ENCODE data around the gene EDN2.

EDN2 gene

DNA sequence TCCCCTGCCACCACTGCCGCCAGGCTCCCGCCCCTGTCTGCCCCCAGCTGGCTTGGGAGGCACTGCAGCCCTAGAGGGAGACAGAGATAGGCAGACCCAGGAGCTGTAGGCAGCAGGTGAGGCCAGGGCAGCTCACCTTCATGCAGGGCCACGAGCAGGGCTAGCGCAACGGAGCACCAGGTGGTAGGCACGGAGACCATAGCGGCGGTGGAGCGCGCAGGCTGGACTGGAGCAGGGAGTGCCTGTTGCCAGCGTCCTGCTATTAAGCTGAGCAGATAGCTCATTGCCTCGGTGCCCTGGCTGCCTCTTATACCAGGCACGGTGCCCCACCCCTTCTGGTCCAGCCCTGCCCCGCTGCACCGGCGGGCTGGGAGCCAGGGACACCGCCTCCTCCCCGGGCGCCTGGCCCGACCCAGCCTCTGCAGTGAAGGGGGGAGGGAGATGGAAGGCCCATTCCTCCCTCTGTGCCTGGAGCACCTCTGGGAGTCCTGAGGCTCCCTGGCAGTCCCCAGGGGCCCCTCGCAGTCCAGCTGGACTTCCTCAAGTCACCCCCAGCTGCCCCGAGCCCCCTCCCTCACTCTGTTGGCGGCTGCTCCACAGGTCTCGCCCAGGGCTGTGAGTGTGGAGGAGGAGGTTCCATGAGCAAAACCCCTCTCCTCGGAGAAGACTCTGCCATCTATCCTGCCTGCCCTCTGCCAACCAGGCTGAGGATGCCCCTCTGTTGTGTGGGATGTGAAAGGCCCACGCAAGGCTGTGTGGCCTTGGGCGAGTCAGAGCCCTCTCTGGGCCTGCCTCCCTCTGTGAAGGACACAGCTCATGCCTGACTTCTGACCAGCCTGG, at the start of gene EDN2:
TSS of gene EDN2 (minus strand) at position 282 of the 840 bp plus-strand sequence. CDS start at position 200, 82 bp downstream.
- no peak for DNase-seq (ENCODE audit: low read depth, low spot score)

DNA sequence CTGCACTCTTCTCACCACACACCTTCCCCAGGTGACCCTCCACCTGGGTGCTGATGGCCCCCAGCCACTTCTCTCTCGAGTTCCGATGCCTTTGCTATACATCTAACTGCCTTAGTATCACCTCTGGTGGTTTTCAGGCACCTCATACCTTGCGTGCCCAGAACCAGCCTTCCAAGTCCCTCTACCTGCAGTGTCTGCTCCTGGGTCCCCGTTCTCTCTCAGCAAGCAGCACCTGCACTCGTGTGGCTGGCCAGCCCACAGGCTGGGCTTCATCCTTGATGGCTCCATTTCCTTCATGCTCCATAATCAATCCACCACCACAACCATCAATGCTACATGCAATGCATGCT, 49.2 kb upstream of the EDN2 start:
- no peak for DNase-seq (ENCODE audit: low read depth, low spot score)

GRCh38 chr1:41533016-41533730, 48.7 kb upstream of the EDN2 start:
- no peak for DNase-seq (ENCODE audit: low read depth, low spot score)

DNA sequence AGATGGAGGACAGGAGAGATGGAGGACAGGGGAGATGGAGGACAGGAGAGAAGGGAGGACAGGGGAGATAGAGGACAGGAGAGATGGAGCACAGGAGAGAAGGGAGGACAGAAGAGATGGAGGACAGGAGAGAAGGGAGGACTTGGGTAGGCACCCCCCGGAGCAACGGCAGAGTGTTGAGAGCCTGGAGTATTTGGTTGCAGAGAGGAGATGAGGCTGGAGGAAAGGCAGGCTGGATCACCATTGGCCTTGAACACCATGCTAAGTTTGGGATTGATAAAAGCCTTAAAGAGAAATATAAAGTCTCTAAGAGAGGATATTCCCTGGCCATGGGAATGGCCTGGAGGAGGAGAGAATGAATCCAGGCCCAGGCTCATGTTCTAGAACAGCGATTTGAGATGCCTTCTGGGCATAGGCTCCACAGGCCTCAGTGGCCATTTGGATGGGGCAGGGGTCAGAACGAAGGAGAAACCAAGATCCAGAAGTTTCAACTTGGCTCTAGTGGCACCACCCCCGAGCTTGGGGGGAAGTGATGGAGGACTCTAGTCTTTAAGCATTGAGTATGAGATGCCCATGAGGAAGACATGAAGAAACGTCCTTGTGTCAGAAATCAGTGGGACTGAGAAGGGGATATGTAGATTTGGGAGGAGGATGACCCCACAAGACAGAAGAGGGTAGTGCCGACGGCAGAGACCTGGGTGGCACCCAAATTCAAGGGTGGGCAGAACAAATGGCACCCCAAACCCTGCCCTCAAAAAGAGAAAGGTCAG, 47.9 kb upstream of the EDN2 start:
- no peak for DNase-seq (ENCODE audit: low read depth, low spot score)

DNA sequence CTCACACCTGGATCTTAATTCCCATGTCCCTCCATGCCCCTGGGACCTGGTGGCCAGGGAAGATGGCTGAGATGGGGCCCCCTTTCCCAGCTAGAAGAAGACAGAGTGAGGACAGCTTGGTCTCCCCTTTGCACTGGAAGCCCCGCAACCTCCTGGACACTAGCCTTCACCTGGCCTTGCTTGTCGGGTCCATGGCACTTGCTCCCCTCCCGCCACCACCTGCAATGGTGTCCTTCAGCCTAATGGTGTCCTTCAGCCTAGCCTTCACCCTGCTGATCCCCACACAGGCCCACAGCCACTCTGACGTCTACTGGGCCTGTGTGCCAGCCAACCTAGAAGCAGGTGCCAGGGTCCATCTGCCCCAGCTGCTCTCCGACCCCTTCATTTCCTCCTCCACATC, 45.9 kb upstream of the EDN2 start:
- DNase-seq (ENCODE audit: low read depth, low spot score): no peak

DNA sequence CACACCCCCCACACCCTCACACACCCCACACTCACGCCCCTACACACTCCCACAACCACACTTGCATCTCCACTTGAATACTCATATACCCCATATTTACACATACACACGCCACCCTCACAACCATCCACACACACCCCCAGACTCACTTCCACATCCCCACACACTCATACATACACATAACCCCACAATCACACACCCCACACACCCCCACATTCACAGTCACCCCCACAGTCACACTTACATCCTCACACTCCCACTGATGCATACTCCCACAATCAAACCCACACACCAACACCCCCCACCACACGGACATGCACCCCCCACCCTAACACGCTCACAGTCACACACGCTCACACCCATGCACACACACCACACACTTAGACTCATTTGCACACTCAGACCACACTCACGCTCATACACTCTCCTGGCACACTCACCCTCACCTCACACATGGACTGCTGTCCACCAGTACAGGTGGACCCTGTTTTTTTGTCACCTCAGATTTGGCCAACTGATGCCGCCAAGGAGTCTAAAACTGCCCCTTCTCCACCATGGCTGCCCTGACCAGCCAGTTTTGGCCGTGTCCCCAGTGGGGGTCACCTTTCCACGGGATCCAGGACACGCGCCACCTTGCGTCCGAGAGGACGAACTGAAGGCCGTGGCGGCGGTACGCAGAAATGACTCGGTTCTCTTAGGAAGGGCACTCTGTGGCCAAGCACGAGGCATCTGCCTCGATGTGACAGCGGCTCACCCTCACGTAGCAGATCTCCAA, 45.3 kb upstream of the EDN2 start:
- DNase-seq (ENCODE audit: low read depth, low spot score): no peak

DNA sequence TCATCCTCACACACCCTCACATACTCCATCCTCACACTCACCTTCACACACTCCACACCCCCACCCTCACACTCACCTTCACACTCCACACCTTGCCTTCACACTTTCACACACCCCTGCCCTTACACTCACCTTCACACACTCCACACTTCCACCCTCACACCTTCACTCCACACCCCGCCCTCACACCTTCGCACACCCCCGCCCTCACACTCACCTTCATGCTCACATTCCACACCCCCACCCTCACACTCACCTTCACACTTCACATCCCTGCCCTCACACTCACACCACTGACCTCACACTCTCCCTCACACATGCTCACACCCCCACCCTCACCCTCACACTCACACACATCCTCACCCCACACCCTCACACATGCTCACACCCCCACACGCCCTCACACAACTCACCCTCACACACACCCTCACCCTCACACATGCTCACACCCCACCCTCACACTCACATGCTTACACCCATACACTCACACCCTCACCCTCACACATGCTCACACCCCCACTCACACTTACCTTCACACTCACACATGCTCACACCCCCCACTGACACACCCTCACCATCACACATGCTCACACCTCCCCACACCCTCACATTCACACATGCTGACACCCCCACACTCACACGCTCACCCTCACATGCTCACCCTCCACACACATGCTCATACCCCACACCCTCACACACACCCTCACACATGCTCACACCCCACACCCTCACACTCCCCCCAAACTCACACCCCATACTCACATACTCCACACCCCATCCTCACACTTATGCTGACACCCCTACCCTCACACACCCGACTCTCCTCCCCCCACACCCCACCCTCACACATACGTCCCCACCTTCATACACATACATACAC, 44.5 kb upstream of the EDN2 start:
- no peak for DNase-seq (ENCODE audit: low read depth, low spot score)

GRCh38 chr1:41528106-41528505, 43.6 kb upstream of the EDN2 start:
- DNase-seq (ENCODE audit: low read depth, low spot score): no peak

- no peak for DNase-seq (ENCODE audit: low read depth, low spot score)
Measured at GRCh38 chr1:41526956-41527561, 42.6 kb upstream of the EDN2 start.

DNA sequence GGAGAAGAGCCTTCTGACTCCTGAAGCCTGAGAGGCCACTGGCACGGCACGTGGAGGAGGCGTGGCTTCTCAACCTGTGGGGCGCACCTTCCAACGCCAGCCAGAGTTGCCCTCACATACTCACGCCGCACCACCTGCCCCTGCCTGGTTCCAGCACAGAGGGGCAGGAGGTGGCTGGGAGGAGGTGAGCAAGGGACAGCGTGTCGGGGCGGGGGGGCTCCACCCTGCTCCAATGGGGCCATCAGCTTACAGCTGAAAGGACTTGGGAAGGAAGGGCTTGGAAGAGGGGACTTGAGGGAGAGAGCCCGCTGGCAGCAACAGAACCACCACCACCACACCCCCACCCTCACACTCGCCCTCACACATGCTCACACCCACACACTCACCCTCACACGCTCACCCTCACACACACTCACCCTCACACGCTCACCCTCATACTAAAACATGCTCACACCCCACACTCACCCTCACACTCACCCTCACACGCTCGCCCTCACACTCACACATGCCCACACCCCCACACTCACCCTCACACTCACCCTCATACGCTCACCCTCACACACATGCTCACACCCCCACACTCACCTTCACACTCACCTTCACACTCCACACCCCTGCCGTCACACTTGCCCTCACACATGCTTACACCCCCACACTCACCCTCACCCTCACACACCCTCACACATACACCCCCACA, 41.6 kb upstream of the EDN2 start:
- DNase-seq (ENCODE audit: low read depth, low spot score): no peak

DNA sequence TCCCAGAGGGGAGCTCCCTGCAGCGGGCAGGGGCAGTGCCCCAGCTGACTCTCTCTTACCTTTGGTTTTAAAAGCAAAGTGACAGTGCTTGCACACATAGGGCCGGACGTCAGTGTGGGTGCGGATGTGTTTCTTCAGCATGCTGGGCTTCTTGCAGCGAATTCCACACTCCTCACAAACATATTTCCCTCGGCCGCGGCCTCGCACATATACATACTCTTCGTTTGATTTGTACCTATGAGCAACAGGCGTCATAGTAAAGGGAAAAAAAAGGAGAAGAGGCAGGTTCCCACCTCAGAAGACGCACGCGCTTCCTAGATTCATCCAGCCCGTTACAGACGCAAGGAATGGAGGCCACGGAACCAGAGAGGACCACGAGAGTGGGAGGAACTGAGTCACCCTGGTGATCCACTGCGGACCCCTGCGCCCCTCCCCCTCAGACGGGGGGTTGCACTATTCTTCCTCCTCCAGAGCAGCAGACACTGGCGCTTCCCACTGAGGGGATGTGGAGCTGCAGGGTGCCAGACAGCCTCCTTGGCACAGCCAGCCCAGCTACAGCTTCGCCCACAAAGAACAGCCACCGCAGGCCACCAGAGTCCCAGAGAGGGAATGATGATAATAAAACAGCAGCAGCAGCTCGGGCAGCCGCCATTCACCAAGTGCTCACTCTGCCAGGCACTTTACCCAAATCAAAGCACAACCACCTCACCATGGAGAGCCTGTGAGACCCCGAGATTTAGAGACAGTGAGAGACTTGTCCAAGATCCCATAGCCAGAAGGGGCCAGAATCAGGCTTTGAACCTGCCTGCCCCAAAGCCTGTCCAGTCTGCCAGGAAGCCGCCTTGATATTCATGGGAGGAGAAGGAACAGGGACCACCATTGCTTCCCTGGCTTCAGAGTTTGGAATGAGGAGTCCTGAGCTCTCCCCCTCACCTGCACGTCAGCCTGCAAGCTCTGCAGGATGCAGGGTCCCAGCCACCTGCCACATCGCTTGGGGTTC, 40.5 kb upstream of the EDN2 start:
- DNase-seq (ENCODE audit: low read depth, low spot score): no peak

DNA sequence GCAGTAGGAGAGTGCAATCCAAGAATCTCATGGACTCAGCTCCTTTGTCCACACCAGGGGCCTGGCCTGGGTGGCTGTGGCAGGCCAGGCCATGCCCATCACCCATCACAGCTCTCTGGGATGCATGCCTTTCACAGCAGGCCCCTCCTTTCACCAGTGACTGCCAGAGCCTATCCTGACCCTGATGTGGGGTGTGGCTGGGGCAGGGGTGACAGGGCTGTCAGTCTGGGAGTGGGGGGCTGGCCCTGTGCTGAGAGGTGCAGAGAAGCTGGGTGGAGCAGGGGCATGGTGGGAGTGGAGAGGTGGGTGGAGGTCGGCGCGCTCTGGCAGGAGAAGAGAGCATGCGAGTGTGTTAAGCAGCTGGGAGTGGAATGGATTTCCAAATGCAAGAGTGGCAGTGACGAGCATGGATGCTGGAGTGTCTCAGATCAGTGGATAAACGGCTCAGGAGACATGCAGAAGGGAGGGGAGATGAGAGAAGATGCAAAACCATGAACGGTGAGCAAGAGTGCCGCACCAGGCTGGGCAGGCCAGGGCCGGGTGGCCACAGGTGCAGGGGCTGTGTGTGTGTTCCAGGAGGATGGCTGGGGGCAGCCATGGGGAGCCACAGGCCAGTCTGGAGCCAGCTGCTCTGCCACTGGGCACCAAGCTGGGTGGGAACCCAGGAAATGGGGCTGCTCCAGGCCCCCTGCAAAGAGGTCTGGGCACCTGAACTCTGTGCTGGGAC, 39.6 kb upstream of the EDN2 start:
- DNase-seq (ENCODE audit: low read depth, low spot score): no peak

DNA sequence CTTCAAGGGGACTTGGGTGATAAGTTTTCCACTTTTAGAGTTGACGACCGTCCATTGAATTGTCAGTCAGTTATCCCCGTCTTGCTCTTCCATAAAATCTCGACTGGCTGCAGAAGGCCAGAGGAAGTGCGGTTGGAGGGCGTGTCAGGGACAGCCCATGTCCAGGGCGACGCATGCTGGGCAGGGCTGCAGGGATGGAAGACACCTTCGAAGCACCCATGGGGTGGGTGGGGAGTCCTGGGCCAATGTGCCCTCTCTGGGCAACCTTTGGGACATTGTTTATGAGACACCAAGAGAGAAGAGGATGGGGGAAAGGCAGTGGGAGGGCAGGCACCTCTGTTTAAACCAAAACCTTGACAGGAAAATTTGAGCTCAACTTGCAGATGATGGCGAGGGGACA, 38.6 kb upstream of the EDN2 start:
- DNase-seq (ENCODE audit: low read depth, low spot score): no peak

- DNase-seq (ENCODE audit: low read depth, low spot score): no peak
Measured at GRCh38 chr1:41521766-41522165, 37.3 kb upstream of the EDN2 start.

- DNase-seq (ENCODE audit: low read depth, low spot score): no peak
Measured at GRCh38 chr1:41520951-41521752, 36.7 kb upstream of the EDN2 start.

GRCh38 chr1:41519667-41520066, 35.2 kb upstream of the EDN2 start:
- no peak for DNase-seq (ENCODE audit: low read depth, low spot score)

DNA sequence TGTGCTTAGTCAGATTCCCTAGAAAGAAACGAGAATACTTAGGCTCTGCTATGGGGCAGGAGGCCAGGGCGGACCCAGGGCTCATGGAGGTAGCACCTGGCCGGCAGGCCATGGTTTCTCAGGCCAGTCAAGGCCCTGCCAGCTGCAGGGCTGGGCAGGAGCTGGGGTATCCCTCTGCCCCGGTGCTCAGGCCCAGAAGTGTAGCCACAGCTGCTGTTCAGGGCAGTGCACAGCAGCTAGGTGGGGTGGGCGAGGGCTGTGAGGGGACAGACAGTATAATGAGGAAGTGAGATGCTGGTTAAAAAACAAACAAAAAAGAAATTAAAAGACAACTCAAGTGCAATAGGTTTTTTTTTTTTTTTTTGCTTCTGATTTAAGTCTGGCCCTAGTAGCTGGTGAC, 34.0 kb upstream of the EDN2 start:
- DNase-seq (ENCODE audit: low read depth, low spot score): no peak

Data from brain pericyte (primary cell).